WTC11 (cell line): ENCODE results near the gene LHFPL2. TPM values are rescaled to one million over a fixed set of nuclear protein-coding genes. Genes with fewer than 3 reads are reported as not detected.

Experiments used
- ATAC-seq: fragments of 200-7000 bp; cut with Tn5 transposase; 2 replicates; pipeline ENCODE4 v1.10.0; 2021; ENCODE audit warnings: mild to moderate bottlenecking, moderate library complexity
- CTCF ChIA-PET: fragments of 300-600 bp; sonication (Branson Sonifier 250); formaldehyde crosslinking; loops from one replicate; lab custom pipeline; 2021; ENCODE audit warnings: antibody characterized with exemption; lab: Charles Lee
- POLR2A ChIA-PET: fragments of 350-600 bp; sonication (Branson Sonifier 250); formaldehyde crosslinking; loops from one replicate; lab custom pipeline; 2021; ENCODE audit warnings: antibody characterized with exemption; lab: Charles Lee
- DNase-seq: peaks from one replicate; pipeline ENCODE4 v3.0.0; 2021; ENCODE audit warnings: low spot score
- H3K27ac Mint-ChIP-seq: 2 replicates; pipeline ENCODE4 v1.8.0; 2021; ENCODE audit warnings: mixed read lengths
- H3K27me3 Mint-ChIP-seq: 2 replicates; pipeline ENCODE4 v1.8.0; 2021; ENCODE audit warnings: low read depth, mild to moderate bottlenecking, moderate library complexity, mixed read lengths
- H3K36me3 Mint-ChIP-seq: 2 replicates; pipeline ENCODE4 v1.8.0; 2021; ENCODE audit warnings: mixed read lengths
- H3K4me1 Mint-ChIP-seq: 2 replicates; pipeline ENCODE4 v1.8.0; 2022; ENCODE audit warnings: mixed read lengths
- H3K4me3 Mint-ChIP-seq: 2 replicates; pipeline ENCODE4 v1.8.0; 2021; ENCODE audit warnings: mild to moderate bottlenecking, moderate library complexity, mixed read lengths
- H3K9me3 Mint-ChIP-seq: 2 replicates; pipeline ENCODE4 v1.8.0; 2021; ENCODE audit warnings: mixed read lengths
- ATF3 ChIP-seq: sonication (generic); formaldehyde crosslinking; conservative IDR thresholded peaks from 2 replicates; pipeline ENCODE4 v1.8.1; 2022; ENCODE audit warnings: mild to moderate bottlenecking, missing genetic modification reagents
- CTCF ChIP-seq: fragments of 200-600 bp; IDR thresholded peaks from 2 replicates; pipeline ENCODE4 v1.8.0; 2022; ENCODE audit warnings: antibody characterized with exemption
- FOXP4 ChIP-seq: sonication (generic); formaldehyde crosslinking; IDR thresholded peaks from 2 replicates; pipeline ENCODE4 v1.8.0; 2022; ENCODE audit warnings: mild to moderate bottlenecking, missing genetic modification reagents
- GRHL2 ChIP-seq: fragments of 250-450 bp; sonication (Bioruptor Pico); IDR thresholded peaks from 2 replicates; pipeline ENCODE4 v1.8.0; 2022; ENCODE audit warnings: mild to moderate bottlenecking, moderate library complexity; ENCODE audit not compliant: insufficient replicate concordance, severe bottlenecking
- GTF2I ChIP-seq: fragments of 250-450 bp; sonication (Bioruptor Pico); conservative IDR thresholded peaks from 2 replicates; pipeline ENCODE4 v1.4.0; 2021; ENCODE audit warnings: mild to moderate bottlenecking
- KAT7 ChIP-seq: sonication (generic); formaldehyde crosslinking; IDR thresholded peaks from 2 replicates; pipeline ENCODE4 v1.8.1; 2023; ENCODE audit warnings: missing genetic modification reagents, mild to moderate bottlenecking, borderline replicate concordance
- NFYB ChIP-seq: sonication (generic); formaldehyde crosslinking; conservative IDR thresholded peaks from 2 replicates; pipeline ENCODE4 v1.8.0; 2022; ENCODE audit warnings: low read depth, missing genetic modification reagents
- NR1H2 ChIP-seq: sonication (generic); formaldehyde crosslinking; IDR thresholded peaks from 2 replicates; pipeline ENCODE4 v1.9.0; 2021; ENCODE audit warnings: mild to moderate bottlenecking, moderate library complexity, missing genetic modification reagents
- TEAD1 ChIP-seq: sonication (generic); formaldehyde crosslinking; IDR thresholded peaks from 2 replicates; pipeline ENCODE4 v1.8.0; 2022; ENCODE audit warnings: mild to moderate bottlenecking, missing genetic modification reagents
- ZNF281 ChIP-seq: sonication (generic); formaldehyde crosslinking; IDR thresholded peaks from 2 replicates; pipeline ENCODE4 v1.8.0; 2023; ENCODE audit warnings: mild to moderate bottlenecking, missing genetic modification reagents
- ZNF671 ChIP-seq: fragments of 250-450 bp; sonication (Bioruptor Pico); IDR thresholded peaks from 2 replicates; pipeline ENCODE4 v1.8.0; 2021; ENCODE audit warnings: mild to moderate bottlenecking
- total RNA-seq: library from RNA; stranded (reverse); gene quantifications from 3 replicates; pipeline ENCODE4 v1.2.3, GENCODE V29; 2021
- TF ChIP-seq, protein P1 (sequence below): fragments of 250-450 bp; sonication (Bioruptor Pico); conservative IDR thresholded peaks from 2 replicates; pipeline ENCODE4 v1.9.0; 2021; ENCODE audit warnings: mild to moderate bottlenecking
- TF ChIP-seq, protein P2 (sequence below): fragments of 250-450 bp; sonication (Bioruptor Pico); IDR thresholded peaks from 2 replicates; pipeline ENCODE4 v1.8.0; 2021; ENCODE audit warnings: mild to moderate bottlenecking

LHFPL2 gene
- total RNA-seq, 1 experiment from 2014 or later: 40.6 TPM

DNA sequence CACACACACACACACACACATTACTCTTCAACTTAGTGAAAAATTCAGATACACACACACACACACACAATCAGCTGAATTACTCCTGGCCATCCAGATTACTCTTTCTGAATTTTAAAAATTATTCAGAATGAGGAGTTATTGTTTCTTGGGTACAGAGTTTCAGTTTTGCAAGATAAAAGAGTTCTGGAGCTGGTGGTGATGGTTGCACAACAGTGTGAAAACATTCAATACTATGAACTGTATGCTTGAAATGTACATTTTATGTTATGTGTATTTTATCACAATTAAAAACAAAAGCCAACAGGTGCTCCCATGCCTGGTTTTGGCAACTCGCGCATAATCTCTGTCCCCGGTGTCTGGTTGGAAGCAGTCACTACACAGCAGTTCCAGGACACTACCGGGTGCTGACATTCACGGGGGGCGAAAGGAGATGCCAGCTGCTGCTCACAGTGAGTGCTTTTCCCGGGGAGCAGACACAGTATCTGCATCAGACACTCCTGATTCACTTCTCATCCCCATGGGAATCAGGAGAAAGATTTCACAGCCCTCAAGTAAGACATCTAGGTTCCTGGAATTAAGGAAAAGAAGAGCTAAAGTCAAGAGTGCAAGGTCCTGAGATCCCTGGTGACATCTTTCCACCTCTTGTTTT, 55.7 kb downstream of the LHFPL2 start (continued):
- no peak for TF ChIP-seq ZNF281 (CRISPR knock-in tag)

GRCh38 chr5:78591972-78592700, 56.4 kb downstream of the LHFPL2 start:
- ChIA-PET POLR2A (no interaction called here), CTCF (interaction anchor here (1.0 kb wide), 1 partner anchor 50 kb away, joined by 9 read pairs; no protein-coding TSS in a partner anchor)
- Mint-ChIP-seq H3K27ac (peak overlapping the region; percentile 69), H3K36me3 (peaks cover 22% of the 10 kb centered on the region), H3K4me3 (no peak overlapping the region), H3K27me3 (no peaks in the 10 kb centered on the region), H3K4me1 (peaks cover 43% of the 10 kb centered on the region), H3K9me3 (peaks cover 7% of the 10 kb centered on the region; the same call in 1 of the 2 replicates)
- no peak for DNase-seq
- TF ChIP-seq ZNF671 (CRISPR knock-in tag): no peak
- TF ChIP-seq, protein P1, sequence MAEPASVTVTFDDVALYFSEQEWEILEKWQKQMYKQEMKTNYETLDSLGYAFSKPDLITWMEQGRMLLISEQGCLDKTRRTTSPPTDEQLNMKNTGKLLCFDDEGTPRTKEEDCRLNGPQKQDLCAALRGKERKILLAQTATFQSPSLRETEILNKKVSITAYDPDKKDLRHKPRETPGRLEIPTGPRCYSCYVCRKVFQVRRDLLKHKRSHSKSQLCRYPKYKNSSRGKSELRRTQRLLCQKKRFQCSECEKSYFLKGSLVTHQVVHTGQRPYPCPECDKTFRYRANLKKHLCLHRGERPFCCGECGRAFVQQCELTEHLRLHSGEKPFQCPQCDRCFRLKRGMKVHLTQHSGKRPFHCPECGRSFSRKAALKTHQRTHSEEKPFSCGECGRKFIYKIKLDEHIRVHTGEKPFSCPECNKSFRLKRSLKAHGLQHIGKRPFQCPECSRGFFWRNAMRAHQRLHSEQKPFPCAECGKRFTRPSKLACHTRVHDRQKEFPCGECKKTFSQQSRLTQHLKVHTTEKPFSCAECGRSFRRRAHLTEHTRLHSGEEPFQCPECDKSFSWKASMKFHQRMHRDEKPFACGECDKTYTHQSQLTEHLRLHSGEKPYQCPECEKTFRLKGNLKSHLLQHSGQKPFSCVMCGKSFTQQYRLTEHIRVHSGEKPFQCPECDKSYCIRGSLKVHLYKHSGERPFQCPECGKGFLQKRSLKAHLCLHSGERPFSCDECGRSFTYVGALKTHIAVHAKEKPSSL (CRISPR knock-in tag): no peak
- TF ChIP-seq GTF2I (CRISPR knock-in tag): no peak
- TF ChIP-seq GRHL2: no peak
- TF ChIP-seq KAT7: no peak
- no peak for TF ChIP-seq NR1H2 (CRISPR knock-in tag)
- no peak for TF ChIP-seq NFYB (CRISPR knock-in tag)
- no peak for TF ChIP-seq TEAD1 (CRISPR knock-in tag)
- TF ChIP-seq ATF3 (CRISPR knock-in tag): no peak
- TF ChIP-seq, protein P2, sequence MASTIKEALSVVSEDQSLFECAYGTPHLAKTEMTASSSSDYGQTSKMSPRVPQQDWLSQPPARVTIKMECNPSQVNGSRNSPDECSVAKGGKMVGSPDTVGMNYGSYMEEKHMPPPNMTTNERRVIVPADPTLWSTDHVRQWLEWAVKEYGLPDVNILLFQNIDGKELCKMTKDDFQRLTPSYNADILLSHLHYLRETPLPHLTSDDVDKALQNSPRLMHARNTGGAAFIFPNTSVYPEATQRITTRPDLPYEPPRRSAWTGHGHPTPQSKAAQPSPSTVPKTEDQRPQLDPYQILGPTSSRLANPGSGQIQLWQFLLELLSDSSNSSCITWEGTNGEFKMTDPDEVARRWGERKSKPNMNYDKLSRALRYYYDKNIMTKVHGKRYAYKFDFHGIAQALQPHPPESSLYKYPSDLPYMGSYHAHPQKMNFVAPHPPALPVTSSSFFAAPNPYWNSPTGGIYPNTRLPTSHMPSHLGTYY (CRISPR knock-in tag): no peak
- no peak for TF ChIP-seq CTCF
- TF ChIP-seq FOXP4 (CRISPR knock-in tag): no peak
- peak; percentile 46; the same call in 1 of the 2 replicates for ATAC-seq
